ENCODE results near the gene GPR4.

The GPR4 gene

DNA sequence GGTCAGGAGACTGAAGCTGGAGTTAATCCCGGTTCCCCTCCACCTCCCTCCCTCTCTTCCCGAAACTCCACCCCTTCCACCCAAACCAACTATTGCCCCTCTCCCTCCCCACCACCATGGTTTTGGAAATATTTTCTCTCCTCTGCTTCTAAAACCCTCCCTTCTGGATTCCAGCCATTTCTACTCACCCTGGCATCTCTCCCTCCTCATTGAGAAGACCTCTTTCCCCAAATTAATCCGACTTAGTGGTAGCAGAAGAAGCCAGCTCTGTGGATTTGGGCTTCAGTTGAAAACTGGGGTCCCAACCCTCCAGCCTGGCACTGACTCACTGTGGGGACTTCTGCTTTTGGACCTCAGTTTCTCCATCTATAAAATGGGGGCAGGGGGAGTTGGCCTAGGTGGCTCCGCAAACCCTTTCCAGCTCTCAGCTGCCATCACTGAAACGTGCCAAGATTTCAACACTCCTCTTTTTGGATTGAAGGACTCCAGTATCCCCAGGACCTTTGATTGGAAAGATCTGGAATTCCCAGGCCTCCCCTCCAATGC lies 1.6 kb downstream of the GPR4 start:
- H3K9me3 ChIP-seq (ENCODE audit: control insufficient read depth, low read length) = no peaks in the 10 kb centered on the region
- no peak overlapping the region for H3K4me3 ChIP-seq (ENCODE audit: insufficient read depth, low read depth, low read length)
- H3K27me3 ChIP-seq (ENCODE audit: control insufficient read depth, insufficient read depth, low read length, poor library complexity, severe bottlenecking) = peaks cover 59% of the 10 kb centered on the region
- H3K36me3 ChIP-seq (ENCODE audit: control insufficient read depth, insufficient read depth, low read length) = no peaks in the 10 kb centered on the region
- 61 to 62% methylated on average over 5 of the region's 5 CpGs for WGBS, 2 experiments
- peaks cover 9% of the 10 kb centered on the region for H3K4me1 ChIP-seq (ENCODE audit: control insufficient read depth, insufficient read depth, low read length)
- no peak overlapping the region for H3K27ac ChIP-seq (ENCODE audit: insufficient read depth, low read depth, low read length, poor library complexity, severe bottlenecking)

GRCh38 chr19:45599286-45599685 lies 2.7 kb downstream of the GPR4 start:
- H3K4me1 ChIP-seq (ENCODE audit: control insufficient read depth, insufficient read depth, low read length) = peaks cover 9% of the 10 kb centered on the region
- no peaks in the 10 kb centered on the region for H3K36me3 ChIP-seq (ENCODE audit: control insufficient read depth, insufficient read depth, low read length)
- H3K9me3 ChIP-seq (ENCODE audit: control insufficient read depth, low read length) = no peaks in the 10 kb centered on the region
- peaks cover 59% of the 10 kb centered on the region for H3K27me3 ChIP-seq (ENCODE audit: control insufficient read depth, insufficient read depth, low read length, poor library complexity, severe bottlenecking)
- WGBS, 2 experiments = 41 to 42% methylated on average over 13 of the region's 13 CpGs
- H3K4me3 ChIP-seq (ENCODE audit: insufficient read depth, low read depth, low read length) = no peak overlapping the region
- H3K27ac ChIP-seq (ENCODE audit: insufficient read depth, low read depth, low read length, poor library complexity, severe bottlenecking) = no peak overlapping the region

GRCh38 chr19:45598267-45599001 lies 3.6 kb downstream of the GPR4 start:
- no peaks in the 10 kb centered on the region for H3K9me3 ChIP-seq (ENCODE audit: control insufficient read depth, low read length)
- peaks cover 59% of the 10 kb centered on the region for H3K27me3 ChIP-seq (ENCODE audit: control insufficient read depth, insufficient read depth, low read length, poor library complexity, severe bottlenecking)
- H3K4me1 ChIP-seq (ENCODE audit: control insufficient read depth, insufficient read depth, low read length) = peaks cover 9% of the 10 kb centered on the region
- no peak overlapping the region for H3K27ac ChIP-seq (ENCODE audit: insufficient read depth, low read depth, low read length, poor library complexity, severe bottlenecking)
- 24 to 26% methylated on average over 22 of the region's 22 CpGs for WGBS, 2 experiments
- H3K4me3 ChIP-seq (ENCODE audit: insufficient read depth, low read depth, low read length) = no peak overlapping the region
- no peaks in the 10 kb centered on the region for H3K36me3 ChIP-seq (ENCODE audit: control insufficient read depth, insufficient read depth, low read length)

GRCh38 chr19:45597425-45598111 lies 4.4 kb downstream of the GPR4 start:
- 14 to 15% methylated on average over 5 of the region's 5 CpGs for WGBS, 2 experiments
- Histone ChIP-seq H3K4me1 (ENCODE audit: control insufficient read depth, insufficient read depth, low read length) (peaks cover 9% of the 10 kb centered on the region), H3K4me3 (ENCODE audit: insufficient read depth, low read depth, low read length) (no peak overlapping the region), H3K9me3 (ENCODE audit: control insufficient read depth, low read length) (no peaks in the 10 kb centered on the region), H3K27me3 (ENCODE audit: control insufficient read depth, insufficient read depth, low read length, poor library complexity, severe bottlenecking) (peaks cover 55% of the 10 kb centered on the region), H3K27ac (ENCODE audit: insufficient read depth, low read depth, low read length, poor library complexity, severe bottlenecking) (no peak overlapping the region), H3K36me3 (ENCODE audit: control insufficient read depth, insufficient read depth, low read length) (no peaks in the 10 kb centered on the region)

- Histone ChIP-seq H3K4me3 (ENCODE audit: insufficient read depth, low read depth, low read length) (no peak overlapping the region), H3K27me3 (ENCODE audit: control insufficient read depth, insufficient read depth, low read length, poor library complexity, severe bottlenecking) (peaks cover 41% of the 10 kb centered on the region), H3K36me3 (ENCODE audit: control insufficient read depth, insufficient read depth, low read length) (no peaks in the 10 kb centered on the region), H3K4me1 (ENCODE audit: control insufficient read depth, insufficient read depth, low read length) (peaks cover 9% of the 10 kb centered on the region), H3K27ac (ENCODE audit: insufficient read depth, low read depth, low read length, poor library complexity, severe bottlenecking) (no peak overlapping the region), H3K9me3 (ENCODE audit: control insufficient read depth, low read length) (no peaks in the 10 kb centered on the region)
- 83 to 85% methylated on average over 6 of the region's 6 CpGs for WGBS, 2 experiments
These were observed 6.2 kb downstream of the GPR4 start for GRCh38 chr19:45595814-45596213.

DNA sequence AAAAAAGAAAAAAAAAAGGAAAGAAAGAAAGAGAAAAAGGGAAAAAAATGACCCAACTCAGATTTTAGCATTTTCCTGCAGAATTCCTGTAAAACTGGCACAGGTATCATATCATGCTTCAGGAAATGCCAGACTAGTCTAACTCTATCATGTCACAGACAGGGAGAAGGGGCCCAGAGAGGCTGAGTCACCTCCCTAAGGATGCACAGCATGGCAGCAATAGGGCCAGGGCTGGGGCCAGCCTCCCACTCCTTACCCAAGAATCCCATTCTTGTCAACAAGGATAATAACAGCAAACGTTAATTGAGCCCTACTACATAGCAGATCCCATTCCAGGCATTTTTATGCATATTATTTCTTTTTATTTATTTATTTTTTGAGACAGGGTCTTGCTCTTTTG lies 8.5 kb downstream of the GPR4 start:
- WGBS, 2 experiments = 8 to 9% methylated on average over 1 of the region's 1 CpG
- Histone ChIP-seq H3K27ac (ENCODE audit: insufficient read depth, low read depth, low read length, poor library complexity, severe bottlenecking) (no peak overlapping the region), H3K36me3 (ENCODE audit: control insufficient read depth, insufficient read depth, low read length) (no peaks in the 10 kb centered on the region), H3K4me3 (ENCODE audit: insufficient read depth, low read depth, low read length) (no peak overlapping the region), H3K27me3 (ENCODE audit: control insufficient read depth, insufficient read depth, low read length, poor library complexity, severe bottlenecking) (peaks cover 18% of the 10 kb centered on the region), H3K4me1 (ENCODE audit: control insufficient read depth, insufficient read depth, low read length) (peaks cover 9% of the 10 kb centered on the region), H3K9me3 (ENCODE audit: control insufficient read depth, low read length) (no peaks in the 10 kb centered on the region)

GRCh38 chr19:45592366-45592765 lies 9.6 kb downstream of the GPR4 start:
- Histone ChIP-seq H3K4me1 (ENCODE audit: control insufficient read depth, insufficient read depth, low read length) (no peaks in the 10 kb centered on the region), H3K9me3 (ENCODE audit: control insufficient read depth, low read length) (no peaks in the 10 kb centered on the region), H3K4me3 (ENCODE audit: insufficient read depth, low read depth, low read length) (no peak overlapping the region), H3K36me3 (ENCODE audit: control insufficient read depth, insufficient read depth, low read length) (no peaks in the 10 kb centered on the region), H3K27me3 (ENCODE audit: control insufficient read depth, insufficient read depth, low read length, poor library complexity, severe bottlenecking) (peaks cover 6% of the 10 kb centered on the region), H3K27ac (ENCODE audit: insufficient read depth, low read depth, low read length, poor library complexity, severe bottlenecking) (no peak overlapping the region)
- 83 to 84% methylated on average over 4 of the region's 4 CpGs for WGBS, 2 experiments

- Histone ChIP-seq H3K27ac (ENCODE audit: insufficient read depth, low read depth, low read length, poor library complexity, severe bottlenecking) (no peak overlapping the region), H3K4me3 (ENCODE audit: insufficient read depth, low read depth, low read length) (no peak overlapping the region), H3K36me3 (ENCODE audit: control insufficient read depth, insufficient read depth, low read length) (no peaks in the 10 kb centered on the region), H3K27me3 (ENCODE audit: control insufficient read depth, insufficient read depth, low read length, poor library complexity, severe bottlenecking) (peaks cover 3% of the 10 kb centered on the region), H3K4me1 (ENCODE audit: control insufficient read depth, insufficient read depth, low read length) (no peaks in the 10 kb centered on the region), H3K9me3 (ENCODE audit: control insufficient read depth, low read length) (no peaks in the 10 kb centered on the region)
- 95 to 96% methylated on average over 21 of the region's 21 CpGs for WGBS, 2 experiments
These were observed 10.4 kb downstream of the GPR4 start for GRCh38 chr19:45591638-45592005.

GRCh38 chr19:45591004-45591637 lies 10.9 kb downstream of the GPR4 start:
- Histone ChIP-seq H3K9me3 (ENCODE audit: control insufficient read depth, low read length) (no peaks in the 10 kb centered on the region), H3K27ac (ENCODE audit: insufficient read depth, low read depth, low read length, poor library complexity, severe bottlenecking) (no peak overlapping the region), H3K4me3 (ENCODE audit: insufficient read depth, low read depth, low read length) (no peak overlapping the region), H3K4me1 (ENCODE audit: control insufficient read depth, insufficient read depth, low read length) (no peaks in the 10 kb centered on the region), H3K36me3 (ENCODE audit: control insufficient read depth, insufficient read depth, low read length) (no peaks in the 10 kb centered on the region), H3K27me3 (ENCODE audit: control insufficient read depth, insufficient read depth, low read length, poor library complexity, severe bottlenecking) (peaks cover 3% of the 10 kb centered on the region)
- WGBS, 2 experiments = 64 to 66% methylated on average over 48 of the region's 48 CpGs
